Measurements from ENCODE around the gene CXorf65. TPM values are rescaled to one million over a fixed set of nuclear protein-coding genes. Genes with fewer than 3 reads are reported as not detected.

Gene CXorf65
- not detected in 2 replicates for total RNA-seq

GRCh38 chrX:71106427-71106826 is at the start of gene CXorf65:
CXorf65 (minus strand) TSS chrX:71106740; CDS start chrX:71106556, 184 bp downstream.
- DNase-seq: no peak

- no peak for DNase-seq
Measured at GRCh38 chrX:71154641-71155040, 48.1 kb upstream of the CXorf65 start.

GRCh38 chrX:71154196-71154595 is 47.7 kb upstream of the CXorf65 start:
- no peak for DNase-seq

- no peak for DNase-seq
Measured at GRCh38 chrX:71151366-71151765, 44.8 kb upstream of the CXorf65 start.

- no peak for DNase-seq
Measured at GRCh38 chrX:71148278-71148663, 41.7 kb upstream of the CXorf65 start.

GRCh38 chrX:71147496-71148277 is 41.1 kb upstream of the CXorf65 start:
- DNase-seq: no peak

- DNase-seq: no peak
Measured at GRCh38 chrX:71144651-71145050, 38.1 kb upstream of the CXorf65 start, which contains the start of gene NLGN3. NLGN3 (plus strand) TSS chrX:71144841; CDS start chrX:71147750, 2,909 bp downstream.

GRCh38 chrX:71143508-71143907 is 37.0 kb upstream of the CXorf65 start:
- no peak for DNase-seq

- no peak for DNase-seq
Measured at GRCh38 chrX:71140440-71140839, 33.9 kb upstream of the CXorf65 start.

GRCh38 chrX:71131510-71131909 is 25.0 kb upstream of the CXorf65 start:
- DNase-seq: no peak

- DNase-seq: peak; percentile 76
Measured at GRCh38 chrX:71128915-71129765, 22.6 kb upstream of the CXorf65 start.

- DNase-seq: no peak
Measured at GRCh38 chrX:71128166-71128833, 21.8 kb upstream of the CXorf65 start.

- DNase-seq: peak; percentile 38
Measured at GRCh38 chrX:71118985-71119535, 12.5 kb upstream of the CXorf65 start.

GRCh38 chrX:71118032-71118984 is 11.8 kb upstream of the CXorf65 start, which contains the start of gene MED12:
MED12 (plus strand) TSS chrX:71118596; CDS start chrX:71118755, 159 bp downstream.
- peak; percentile 77 for DNase-seq

- DNase-seq: no peak
Measured at GRCh38 chrX:71117358-71117757, 10.8 kb upstream of the CXorf65 start.

GRCh38 chrX:71111921-71112431 is 5.4 kb upstream of the CXorf65 start:
- no peak for DNase-seq

GRCh38 chrX:71111141-71111843 is 4.8 kb upstream of the CXorf65 start, which contains the start of gene IL2RG:
IL2RG (minus strand) TSS chrX:71111577; CDS start chrX:71111539, 38 bp downstream.
- DNase-seq: no peak

GRCh38 chrX:71109051-71109450 is 2.5 kb upstream of the CXorf65 start:
- no peak for DNase-seq

- DNase-seq: no peak
Measured at GRCh38 chrX:71107762-71108360, 1.3 kb upstream of the CXorf65 start.

GRCh38 chrX:71107245-71107644 is 705 bp upstream of the CXorf65 start:
- DNase-seq: no peak

All from dermis blood vessel endothelial cell (primary cell).